ELR (cell line): ENCODE results near the gene POLR2H.

ENCODE experiments used
- DNase-seq: peaks from one replicate; pipeline ENCODE4 v3.0.0-alpha.2; 2015; ENCODE audit warnings: low read depth

Gene POLR2H

DNA sequence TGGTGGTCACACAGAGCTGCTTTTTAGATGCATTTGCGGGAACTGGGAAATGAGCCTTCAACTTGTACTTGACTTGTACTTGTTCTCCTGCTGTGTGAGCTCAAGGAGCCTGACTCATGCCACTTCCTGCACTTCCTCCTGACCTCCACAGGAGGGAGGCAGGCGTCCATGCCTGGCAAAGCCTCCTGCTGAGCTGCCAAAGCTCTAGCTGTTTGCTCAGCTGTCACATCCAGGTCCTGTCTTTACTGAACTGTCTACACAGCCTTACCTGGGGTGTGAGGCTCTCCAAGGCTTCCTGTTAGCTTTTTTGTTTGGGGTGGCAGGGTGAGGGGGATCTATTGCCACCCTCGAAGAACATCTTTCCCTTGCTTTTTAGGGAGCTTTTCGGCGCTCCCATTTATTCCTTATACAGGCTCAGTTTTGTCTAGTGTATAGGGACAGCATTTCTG lies 10.1 kb downstream of the POLR2H start:
- peak; percentile 89 for DNase-seq

- DNase-seq: no peak
These were observed 10.8 kb downstream of the POLR2H start for GRCh38 chr3:184372296-184372821.

- no peak for DNase-seq
These were observed 11.4 kb downstream of the POLR2H start for GRCh38 chr3:184372911-184373310.

DNA sequence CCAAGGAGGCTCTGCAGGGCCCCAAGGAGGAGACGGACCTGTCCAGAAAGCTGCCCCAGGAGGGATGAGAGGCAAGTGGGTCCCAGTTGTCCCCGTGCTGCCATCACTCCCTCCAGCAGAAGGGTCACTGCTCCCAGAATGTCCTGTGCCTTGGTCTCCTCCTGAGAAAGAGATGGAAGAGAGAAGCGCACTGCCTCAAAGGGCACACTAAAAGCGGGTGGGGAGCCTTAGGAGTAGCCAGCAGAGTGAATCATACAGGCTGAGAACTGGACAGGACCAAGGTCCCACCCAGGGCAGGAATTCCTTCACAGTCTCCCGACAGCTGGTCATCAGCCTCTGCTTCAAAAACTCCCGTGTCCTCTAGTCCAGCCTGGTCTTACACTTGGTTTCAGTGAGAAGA lies 11.9 kb downstream of the POLR2H start:
- peak; percentile 28 for DNase-seq

- no peak for DNase-seq
These were observed 14.4 kb downstream of the POLR2H start for GRCh38 chr3:184375747-184376461.

GRCh38 chr3:184377374-184377773 lies 15.9 kb downstream of the POLR2H start:
- no peak for DNase-seq

DNA sequence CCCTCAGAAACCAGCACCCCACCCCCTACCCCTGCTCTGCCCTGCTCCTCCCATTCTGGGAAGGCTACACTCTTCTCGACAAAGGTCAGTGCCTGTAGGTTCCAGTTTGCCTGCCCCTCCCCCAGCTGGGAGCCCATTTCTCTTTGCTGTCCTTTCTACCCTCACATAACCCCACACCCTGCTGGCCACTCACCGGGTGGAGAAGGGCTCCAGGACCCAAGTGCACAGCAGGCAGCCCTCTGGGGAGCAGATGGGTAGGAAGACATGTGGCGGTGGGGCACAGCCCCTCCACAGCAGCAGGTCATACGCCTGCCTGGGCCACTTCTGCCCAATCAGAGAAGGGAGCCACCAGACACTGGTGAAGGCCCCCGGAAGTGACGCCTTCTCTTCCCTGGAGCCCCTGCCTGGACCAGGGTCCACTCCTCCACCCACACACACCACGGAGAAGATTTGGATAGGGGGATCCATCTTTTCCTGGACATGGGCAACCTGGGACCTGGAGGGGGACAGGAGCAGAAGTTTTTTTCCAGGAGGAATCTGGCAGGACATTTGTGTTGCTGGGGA lies 16.5 kb downstream of the POLR2H start, which contains the start of gene THPO:
Gene THPO (minus strand): TSS at position 326 of the 564 bp plus-strand sequence. CDS start 1,948 bp downstream, outside the sequence.
- no peak for DNase-seq

DNA sequence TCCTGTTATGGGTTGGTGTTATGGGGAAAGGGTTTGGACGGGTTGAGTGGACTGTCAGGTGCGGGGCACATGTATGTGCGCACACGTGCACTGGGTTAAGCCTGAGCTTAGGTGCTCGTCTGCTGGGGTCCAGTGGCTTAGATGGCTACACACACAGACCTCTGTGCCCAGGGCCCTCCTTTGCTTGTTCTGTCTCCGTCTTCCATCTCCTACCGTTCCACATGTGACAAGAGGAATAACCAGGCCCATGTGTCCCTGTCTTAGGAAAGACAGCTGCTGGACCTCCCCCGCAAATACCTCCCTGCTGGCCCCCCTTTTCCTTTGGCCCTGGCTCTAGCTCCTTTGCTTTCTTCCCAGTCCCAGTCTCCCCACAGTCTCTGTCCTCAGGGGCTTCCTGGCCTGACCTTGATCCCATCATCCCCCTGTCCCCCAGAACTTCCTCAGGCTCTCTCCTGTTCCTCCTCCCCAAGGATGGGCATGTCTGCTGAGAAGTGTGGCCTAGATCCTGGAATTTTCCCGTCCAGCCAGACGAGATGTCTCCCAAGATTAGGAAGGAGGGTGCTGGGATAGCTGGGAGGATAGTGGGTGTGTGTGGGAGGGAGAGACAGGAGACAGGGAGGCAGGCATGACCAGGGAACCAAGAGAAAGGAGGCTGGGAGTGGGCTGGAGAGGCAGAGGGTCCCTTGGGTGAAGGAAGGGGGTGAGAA lies 17.3 kb downstream of the POLR2H start:
- no peak for DNase-seq

- no peak for DNase-seq
These were observed 18.1 kb downstream of the POLR2H start, which contains the start of gene CHRD for GRCh38 chr3:184379358-184380184. Gene CHRD, plus strand, starts transcription at chr3:184380054. Its CDS starts 265 bp downstream, at chr3:184380319.

GRCh38 chr3:184380185-184380626 lies 18.7 kb downstream of the POLR2H start:
- DNase-seq: peak; percentile 42

DNA sequence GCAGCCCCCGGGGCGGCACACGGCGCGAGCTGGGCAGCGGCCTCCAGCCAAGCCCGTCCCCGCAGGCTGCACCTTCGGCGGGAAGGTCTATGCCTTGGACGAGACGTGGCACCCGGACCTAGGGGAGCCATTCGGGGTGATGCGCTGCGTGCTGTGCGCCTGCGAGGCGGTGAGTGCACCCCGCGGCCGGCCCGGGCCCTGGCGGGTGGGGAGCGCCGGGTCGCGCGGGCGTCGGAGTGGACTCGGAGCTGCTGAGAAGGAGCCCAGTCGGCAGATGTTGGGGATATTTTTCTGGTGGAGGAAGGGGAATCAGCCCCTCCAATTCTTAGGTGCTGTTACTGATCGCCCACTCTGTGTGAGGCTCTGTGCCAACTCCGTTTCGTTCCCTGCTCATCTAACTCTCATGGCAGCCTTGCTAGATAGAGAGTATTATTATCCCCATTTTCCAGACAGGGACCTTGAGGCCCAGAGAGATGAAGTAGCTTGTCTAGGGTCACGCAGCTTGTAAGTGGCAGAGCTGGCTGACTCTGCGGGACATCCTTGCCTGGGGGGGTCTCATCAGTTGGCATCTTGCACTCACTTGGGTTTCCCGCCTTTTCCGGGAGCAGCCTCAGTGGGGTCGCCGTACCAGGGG lies 19.2 kb downstream of the POLR2H start:
- no peak for DNase-seq

DNA sequence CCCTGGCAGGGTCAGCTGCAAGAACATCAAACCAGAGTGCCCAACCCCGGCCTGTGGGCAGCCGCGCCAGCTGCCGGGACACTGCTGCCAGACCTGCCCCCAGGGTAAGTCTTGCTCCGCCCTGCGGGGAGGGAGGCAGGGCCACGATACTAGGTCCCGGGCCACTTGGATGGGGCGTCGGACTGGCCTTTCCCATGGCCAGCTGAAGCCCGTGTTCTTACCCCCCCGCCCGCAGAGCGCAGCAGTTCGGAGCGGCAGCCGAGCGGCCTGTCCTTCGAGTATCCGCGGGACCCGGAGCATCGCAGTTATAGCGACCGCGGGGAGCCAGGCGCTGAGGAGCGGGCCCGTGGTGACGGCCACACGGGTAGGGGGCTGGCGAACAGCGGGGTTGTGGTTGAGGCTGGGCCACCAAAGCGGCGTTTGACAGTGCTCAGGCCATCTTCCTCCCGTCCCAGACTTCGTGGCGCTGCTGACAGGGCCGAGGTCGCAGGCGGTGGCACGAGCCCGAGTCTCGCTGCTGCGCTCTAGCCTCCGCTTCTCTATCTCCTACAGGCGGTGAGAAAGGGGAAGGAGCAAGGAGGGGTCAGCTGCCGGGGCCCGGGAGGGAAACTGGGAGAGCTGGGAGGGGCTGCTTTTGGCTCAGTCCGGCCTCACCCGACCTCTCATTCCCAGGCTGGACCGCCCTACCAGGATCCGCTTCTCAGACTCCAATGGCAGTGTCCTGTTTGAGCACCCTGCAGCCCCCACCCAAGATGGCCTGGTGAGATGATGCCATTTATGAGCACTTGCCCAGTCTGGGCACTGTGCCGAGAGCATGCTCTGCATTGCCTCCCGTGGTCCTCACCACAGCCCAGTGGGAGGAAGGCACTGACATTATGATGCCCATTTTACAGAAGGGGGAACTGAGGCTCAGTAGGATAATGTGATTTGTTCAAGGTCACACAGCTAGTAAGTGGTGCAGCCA lies 20.0 kb downstream of the POLR2H start:
- no peak for DNase-seq

DNA sequence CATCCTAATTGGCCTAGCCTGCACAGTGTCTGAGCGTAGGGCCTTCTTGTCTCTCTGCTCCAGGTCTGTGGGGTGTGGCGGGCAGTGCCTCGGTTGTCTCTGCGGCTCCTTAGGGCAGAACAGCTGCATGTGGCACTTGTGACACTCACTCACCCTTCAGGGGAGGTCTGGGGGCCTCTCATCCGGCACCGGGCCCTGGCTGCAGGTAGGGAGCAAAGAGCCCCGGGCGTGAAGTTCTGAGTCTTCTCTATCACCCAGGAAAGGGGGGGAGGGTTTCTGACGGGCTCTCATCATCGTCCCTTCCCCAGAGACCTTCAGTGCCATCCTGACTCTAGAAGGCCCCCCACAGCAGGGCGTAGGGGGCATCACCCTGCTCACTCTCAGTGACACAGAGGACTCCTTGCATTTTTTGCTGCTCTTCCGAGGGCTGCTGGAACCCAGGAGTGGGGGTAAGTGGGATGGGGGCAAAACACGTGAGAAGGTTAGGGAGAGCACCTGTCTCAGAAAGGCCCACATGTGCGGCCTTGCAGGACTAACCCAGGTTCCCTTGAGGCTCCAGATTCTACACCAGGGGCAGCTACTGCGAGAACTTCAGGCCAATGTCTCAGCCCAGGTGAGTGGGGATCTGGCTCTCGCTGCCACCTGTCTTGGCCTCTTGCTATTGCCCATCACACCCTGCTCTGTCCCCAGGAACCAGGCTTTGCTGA lies 21.0 kb downstream of the POLR2H start:
- DNase-seq: no peak

GRCh38 chr3:184383033-184383740 lies 21.7 kb downstream of the POLR2H start:
- no peak for DNase-seq

GRCh38 chr3:184384342-184384741 lies 22.8 kb downstream of the POLR2H start:
- no peak for DNase-seq

GRCh38 chr3:184384856-184385422 lies 23.4 kb downstream of the POLR2H start:
- no peak for DNase-seq

DNA sequence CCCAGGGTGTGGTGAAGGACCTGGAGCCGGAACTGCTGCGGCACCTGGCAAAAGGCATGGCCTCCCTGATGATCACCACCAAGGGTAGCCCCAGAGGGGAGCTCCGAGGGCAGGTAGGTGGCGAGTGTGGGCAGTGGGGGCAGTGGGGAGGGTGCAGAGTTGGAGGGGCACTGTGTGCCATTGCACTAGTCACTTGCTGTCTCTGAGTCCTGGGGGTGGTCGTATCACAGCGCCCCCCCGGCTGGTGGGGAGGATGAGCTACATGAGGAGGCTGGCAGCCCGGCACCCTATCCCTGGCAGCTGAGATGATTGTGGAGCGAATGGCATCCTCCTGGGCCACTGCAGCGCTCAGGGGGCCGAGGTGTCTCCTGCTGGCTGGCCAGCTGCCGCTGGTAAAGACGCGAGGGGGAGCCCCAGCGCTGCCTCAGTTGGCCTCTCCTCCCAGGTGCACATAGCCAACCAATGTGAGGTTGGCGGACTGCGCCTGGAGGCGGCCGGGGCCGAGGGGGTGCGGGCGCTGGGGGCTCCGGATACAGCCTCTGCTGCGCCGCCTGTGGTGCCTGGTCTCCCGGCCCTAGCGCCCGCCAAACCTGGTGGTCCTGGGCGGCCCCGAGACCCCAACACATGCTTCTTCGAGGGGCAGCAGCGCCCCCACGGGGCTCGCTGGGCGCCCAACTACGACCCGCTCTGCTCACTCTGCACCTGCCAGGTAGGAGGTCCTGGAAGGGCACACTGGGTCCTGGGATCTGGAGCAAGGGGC lies 24.7 kb downstream of the POLR2H start:
- DNase-seq: no peak
